Neural cell (in vitro differentiated cells): ENCODE data around the gene PRKCZ. TPM values are rescaled to one million over a fixed set of nuclear protein-coding genes. Genes with fewer than 3 reads are reported as not detected.

Experiments
- H2AFZ ChIP-seq: fragments of 200-600, 300-800 bp; sonication (generic), shearing (Covaris generic); 2 replicates; pipeline ENCODE4 v1.6.0; 2014; ENCODE audit warnings: low read depth, mild to moderate bottlenecking, antibody characterized with exemption, low read length, moderate library complexity
- H3F3A ChIP-seq: fragments of 200-600 bp; shearing (Covaris generic); 2 replicates; pipeline ENCODE4 v1.6.1; 2016; ENCODE audit warnings: mild to moderate bottlenecking, moderate library complexity, mixed read lengths, antibody characterized with exemption, low read length; ENCODE audit not compliant: insufficient read depth, poor library complexity, severe bottlenecking
- H3K27ac ChIP-seq: fragments of 200-600, 300-800 bp; sonication (generic), shearing (Covaris generic); 2 replicates; pipeline ENCODE4 v1.5.1; 2014; ENCODE audit warnings: mild to moderate bottlenecking, low read length, moderate library complexity
- H3K27me3 ChIP-seq: fragments of 300-800, 200-600 bp; sonication (generic), shearing (Covaris generic); 2 replicates; pipeline ENCODE4 v1.6.0; 2014; ENCODE audit warnings: mild to moderate bottlenecking, low read depth, low read length, moderate library complexity; ENCODE audit not compliant: insufficient read depth
- H3K36me3 ChIP-seq: fragments of 300-800, 200-600 bp; sonication (generic), shearing (Covaris generic); 2 replicates; pipeline ENCODE4 v1.5.1; 2014; ENCODE audit warnings: mild to moderate bottlenecking, antibody characterized with exemption, low read length, moderate library complexity; ENCODE audit not compliant: insufficient read depth
- H3K4me2 ChIP-seq: fragments of 300-800, 200-600 bp; sonication (generic), shearing (Covaris generic); 2 replicates; pipeline ENCODE4 v1.6.0; 2014; ENCODE audit warnings: mild to moderate bottlenecking, low read length
- H3K4me3 ChIP-seq: fragments of 300-800, 200-600 bp; sonication (generic), shearing (Covaris generic); 2 replicates; pipeline ENCODE4 v1.5.1; 2014; ENCODE audit warnings: mild to moderate bottlenecking, low read length, moderate library complexity
- H3K79me2 ChIP-seq: fragments of 200-600 bp; shearing (Covaris generic); replicated peaks from 2 replicates; pipeline ENCODE4 v1.6.0; 2014; ENCODE audit warnings: mild to moderate bottlenecking, low read length, moderate library complexity; ENCODE audit not compliant: insufficient read depth
- H3K9ac ChIP-seq: fragments of 300-800, 200-600 bp; sonication (generic), shearing (Covaris generic); 2 replicates; pipeline ENCODE4 v1.6.1; 2016; ENCODE audit warnings: mild to moderate bottlenecking, low read length, mixed read lengths
- H3K9me2 ChIP-seq: fragments of 200-600 bp; shearing (Covaris generic); 2 replicates; pipeline ENCODE4 v1.6.1; 2016; ENCODE audit warnings: mild to moderate bottlenecking, low read length, mixed read lengths; ENCODE audit not compliant: insufficient read depth
- H3K9me3 ChIP-seq: fragments of 200-600, 300-800 bp; sonication (generic), shearing (Covaris generic); 2 replicates; pipeline ENCODE4 v1.6.1; 2016; ENCODE audit warnings: mild to moderate bottlenecking, mixed run types, low read length, moderate library complexity, mixed read lengths
- H4K20me1 ChIP-seq: fragments of 200-600 bp; shearing (Covaris generic); 2 replicates; pipeline ENCODE4 v1.6.1; 2016; ENCODE audit warnings: mild to moderate bottlenecking, mixed run types; ENCODE audit not compliant: insufficient read depth
- CTCF ChIP-seq: fragments of 450-650 bp; IDR thresholded peaks from 2 replicates; pipeline ENCODE4 v1.5.1; 2014; ENCODE audit warnings: antibody characterized with exemption, mild to moderate bottlenecking, moderate library complexity; ENCODE audit not compliant: poor library complexity, severe bottlenecking
- EP300 ChIP-seq: fragments of 450-650 bp; conservative IDR thresholded peaks from 2 replicates; pipeline ENCODE4 v1.6.1; 2014; ENCODE audit warnings: antibody characterized with exemption, mild to moderate bottlenecking, moderate library complexity; ENCODE audit not compliant: poor library complexity, severe bottlenecking
- EZH2 ChIP-seq: fragments of 200-600, 300-800 bp; shearing (Covaris generic), sonication (generic); IDR thresholded peaks from 2 replicates; pipeline ENCODE4 v1.6.1; 2014; ENCODE audit warnings: antibody characterized with exemption, low read length, borderline replicate concordance, mild to moderate bottlenecking; ENCODE audit not compliant: insufficient read depth, poor library complexity, severe bottlenecking
- MXI1 ChIP-seq: fragments of 450-650 bp; conservative IDR thresholded peaks from 2 replicates; pipeline ENCODE4 v1.6.1; 2014; ENCODE audit warnings: antibody characterized with exemption, mild to moderate bottlenecking; ENCODE audit not compliant: poor library complexity, severe bottlenecking
- POLR2AphosphoS5 ChIP-seq: IDR thresholded peaks from 2 replicates; pipeline ENCODE4 v1.6.1; 2012
- RAD21 ChIP-seq: fragments of 450-650 bp; conservative IDR thresholded peaks from 2 replicates; pipeline ENCODE4 v1.6.1; 2014; ENCODE audit warnings: antibody characterized with exemption, mild to moderate bottlenecking, moderate library complexity
- SMC3 ChIP-seq: fragments of 450-650 bp; conservative IDR thresholded peaks from 2 replicates; pipeline ENCODE4 v1.6.1; 2014; ENCODE audit warnings: antibody characterized with exemption, mild to moderate bottlenecking, moderate library complexity; ENCODE audit not compliant: poor library complexity
- TAF1 ChIP-seq: IDR thresholded peaks from 2 replicates; pipeline ENCODE4 v1.6.1; 2012; ENCODE audit warnings: low read depth
- polyA plus RNA-seq: library from polyadenylated mRNA; depleted of rRNA; stranded (reverse); fragments of >200 nt; gene quantifications from 2 replicates; pipeline ENCODE4 v1.2.3, GENCODE V29; 2014
- TF ChIP-seq, protein P1 (sequence below): IDR thresholded peaks from 2 replicates; pipeline ENCODE4 v1.6.1; 2012; ENCODE audit warnings: borderline replicate concordance

The PRKCZ gene
- polyA plus RNA-seq, 1 donor from 2014 or later, result 54.9 TPM

DNA sequence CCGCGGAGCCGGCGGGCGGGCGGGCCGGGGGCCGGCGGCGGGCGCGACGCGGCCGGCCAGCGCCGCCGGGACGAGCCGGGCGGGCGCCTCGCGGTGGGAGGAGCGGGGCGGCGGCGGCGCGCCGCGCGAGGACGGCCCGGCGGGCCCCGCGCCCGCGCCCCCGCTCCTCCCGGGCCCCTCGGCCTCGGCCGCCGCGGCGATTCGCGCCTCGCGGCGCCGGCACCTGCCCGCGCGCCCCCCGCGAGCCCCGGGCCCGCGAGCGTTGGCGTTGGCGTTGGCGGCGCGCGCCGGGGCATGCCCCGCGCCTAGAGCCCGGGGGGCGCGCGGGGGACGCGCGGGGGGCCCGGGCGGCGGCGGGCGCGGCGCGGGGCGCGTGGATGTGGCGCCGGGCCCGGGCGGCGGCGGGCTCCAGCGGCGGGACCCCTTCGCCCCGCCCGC is 178.0 kb downstream of the PRKCZ start, which contains the start of gene SKI:
Gene SKI, plus strand, starts transcription at position 163 of the 438 bp plus-strand sequence. CDS start 448 bp downstream, outside the sequence.
- peak within 1 kb of the TSS; percentile 98 for H3K4me3 ChIP-seq
- H3K9me3 ChIP-seq, result no peaks in the 10 kb centered on the region
- H3F3A ChIP-seq, result no peaks in the 10 kb centered on the region
- H3K36me3 ChIP-seq, result no peaks in the 10 kb centered on the region
- H3K79me2 ChIP-seq, result peaks cover 40% of the 10 kb centered on the region
- no peaks in the 10 kb centered on the region for H3K9me2 ChIP-seq
- H2AFZ ChIP-seq, result no peak within 1 kb of the TSS
- H4K20me1 ChIP-seq, result peaks cover 44% of the 10 kb centered on the region
- no peaks in the 10 kb centered on the region for H3K27me3 ChIP-seq
- H3K4me2 ChIP-seq, result peak within 1 kb of the TSS; percentile 81
- H3K9ac ChIP-seq, result peak within 1 kb of the TSS; percentile 86
- TF ChIP-seq, protein P1, sequence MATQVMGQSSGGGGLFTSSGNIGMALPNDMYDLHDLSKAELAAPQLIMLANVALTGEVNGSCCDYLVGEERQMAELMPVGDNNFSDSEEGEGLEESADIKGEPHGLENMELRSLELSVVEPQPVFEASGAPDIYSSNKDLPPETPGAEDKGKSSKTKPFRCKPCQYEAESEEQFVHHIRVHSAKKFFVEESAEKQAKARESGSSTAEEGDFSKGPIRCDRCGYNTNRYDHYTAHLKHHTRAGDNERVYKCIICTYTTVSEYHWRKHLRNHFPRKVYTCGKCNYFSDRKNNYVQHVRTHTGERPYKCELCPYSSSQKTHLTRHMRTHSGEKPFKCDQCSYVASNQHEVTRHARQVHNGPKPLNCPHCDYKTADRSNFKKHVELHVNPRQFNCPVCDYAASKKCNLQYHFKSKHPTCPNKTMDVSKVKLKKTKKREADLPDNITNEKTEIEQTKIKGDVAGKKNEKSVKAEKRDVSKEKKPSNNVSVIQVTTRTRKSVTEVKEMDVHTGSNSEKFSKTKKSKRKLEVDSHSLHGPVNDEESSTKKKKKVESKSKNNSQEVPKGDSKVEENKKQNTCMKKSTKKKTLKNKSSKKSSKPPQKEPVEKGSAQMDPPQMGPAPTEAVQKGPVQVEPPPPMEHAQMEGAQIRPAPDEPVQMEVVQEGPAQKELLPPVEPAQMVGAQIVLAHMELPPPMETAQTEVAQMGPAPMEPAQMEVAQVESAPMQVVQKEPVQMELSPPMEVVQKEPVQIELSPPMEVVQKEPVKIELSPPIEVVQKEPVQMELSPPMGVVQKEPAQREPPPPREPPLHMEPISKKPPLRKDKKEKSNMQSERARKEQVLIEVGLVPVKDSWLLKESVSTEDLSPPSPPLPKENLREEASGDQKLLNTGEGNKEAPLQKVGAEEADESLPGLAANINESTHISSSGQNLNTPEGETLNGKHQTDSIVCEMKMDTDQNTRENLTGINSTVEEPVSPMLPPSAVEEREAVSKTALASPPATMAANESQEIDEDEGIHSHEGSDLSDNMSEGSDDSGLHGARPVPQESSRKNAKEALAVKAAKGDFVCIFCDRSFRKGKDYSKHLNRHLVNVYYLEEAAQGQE, result no peak
- TF ChIP-seq MXI1 (no peak), SMC3 (no peak), TAF1 (no peak), EP300 (no peak), POLR2AphosphoS5 (no peak), CTCF (no peak), EZH2 (no peak), RAD21 (no peak)
- H3K27ac ChIP-seq, result peak within 1 kb of the TSS; percentile 73

GRCh38 chr1:2228694-2229036 is 178.5 kb downstream of the PRKCZ start:
- Histone ChIP-seq H3K79me2 (peaks cover 45% of the 10 kb centered on the region), H4K20me1 (peaks cover 49% of the 10 kb centered on the region), H2AFZ (no peak overlapping the region), H3K4me3 (peak overlapping the region; percentile 98), H3K4me2 (peak overlapping the region; percentile 81), H3K36me3 (no peaks in the 10 kb centered on the region), H3K27me3 (no peaks in the 10 kb centered on the region), H3K27ac (peak overlapping the region; percentile 52), H3F3A (no peaks in the 10 kb centered on the region), H3K9me3 (no peaks in the 10 kb centered on the region), H3K9ac (peak overlapping the region; percentile 76), H3K9me2 (no peaks in the 10 kb centered on the region)
- no peak for TF ChIP-seq POLR2AphosphoS5
- TF ChIP-seq EZH2, result no peak
- TF ChIP-seq MXI1, result no peak
- no peak for TF ChIP-seq TAF1
- TF ChIP-seq, protein P1, result no peak
- TF ChIP-seq SMC3, result no peak
- no peak for TF ChIP-seq EP300
- no peak for TF ChIP-seq CTCF
- TF ChIP-seq RAD21, result no peak
